ENCODE results near the gene COIL. TPM values are rescaled to one million over a fixed set of nuclear protein-coding genes. Genes with fewer than 3 reads are reported as not detected.

Gene COIL
- total and polyA plus RNA-seq, 9 of the 15 experiments (the other 6 are each of a cell fraction or from before 2014, with no cell fraction given) = 23.9 to 41.3 (median 28.7) TPM

DNA sequence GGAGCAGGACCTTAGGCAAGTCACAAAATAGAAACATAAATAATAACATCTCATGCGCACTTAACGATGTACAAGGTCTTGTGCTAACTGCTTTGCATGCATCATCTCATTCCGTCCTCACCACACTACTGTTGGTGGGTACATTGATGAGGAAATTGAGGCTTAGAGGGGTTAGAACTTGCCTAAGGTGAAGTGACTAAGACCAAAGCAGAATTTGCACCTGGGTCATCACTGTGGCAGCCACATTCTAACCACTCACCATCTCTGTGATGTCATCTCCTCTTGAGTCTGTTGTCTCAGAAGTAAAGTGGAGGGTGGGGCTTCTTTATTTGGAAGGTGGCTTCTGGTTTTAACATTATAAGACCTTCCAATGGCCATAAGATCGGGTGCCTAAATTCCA is 26.6 kb downstream of the COIL start:
- peaks cover 40% of the 10 kb centered on the region for H3K36me3 ChIP-seq (ENCODE audit: control insufficient read depth, insufficient read depth, low read length)
- no peak for FAIRE-seq
- intact Hi-C loops (cut with micrococcal nuclease) (loop anchor here (10.0 kb wide), 1 partner anchor 439 kb away; no protein-coding TSS in a partner anchor), in situ Hi-C loops (cut with MboI) (no loop called here)
- H3K9ac ChIP-seq (ENCODE audit: insufficient read depth in 1 of 2, low read depth in 2 of 2, low read length in 2 of 2) = no peak overlapping the region
- no peak overlapping the region for H2AFZ ChIP-seq (ENCODE audit: low read depth, low read length)
- CTCF ChIA-PET (ENCODE audit: low intra/inter-chr PET ratio) = no interaction called here
- BruUV-seq (replicated peaks) = no TSS peak
- H3K9me3 ChIP-seq (replicated peaks; ENCODE audit: control insufficient read depth, insufficient read depth, low read depth, low read length) = no peaks in the 10 kb centered on the region
- 91% methylated on average over 4 of the region's 4 CpGs for WGBS (ENCODE audit: insufficient coverage, low coverage, missing lambda C conversion rate)
- H3K27ac ChIP-seq (ENCODE audit: extremely low read depth, low read depth, low read length) = no peak overlapping the region
- H3K9me1 ChIP-seq (ENCODE audit: control insufficient read depth, insufficient read depth, low read length) = no peaks in the 10 kb centered on the region
- no peak overlapping the region for H3K4me2 ChIP-seq (ENCODE audit: insufficient read depth, low read length)
- H3K4me3 ChIP-seq = no peak overlapping the region
- peaks cover 8% of the 10 kb centered on the region in 2 experiments; a peak in 3 of 5 replicates for H3K4me1 ChIP-seq (replicated peaks in 1 of 2; ENCODE audit: control insufficient read depth in 2 of 2, insufficient read depth in 2 of 2, low read length in 2 of 2)
- POLR2A ChIA-PET = no interaction called here
- TF ChIP-seq, protein P1, sequence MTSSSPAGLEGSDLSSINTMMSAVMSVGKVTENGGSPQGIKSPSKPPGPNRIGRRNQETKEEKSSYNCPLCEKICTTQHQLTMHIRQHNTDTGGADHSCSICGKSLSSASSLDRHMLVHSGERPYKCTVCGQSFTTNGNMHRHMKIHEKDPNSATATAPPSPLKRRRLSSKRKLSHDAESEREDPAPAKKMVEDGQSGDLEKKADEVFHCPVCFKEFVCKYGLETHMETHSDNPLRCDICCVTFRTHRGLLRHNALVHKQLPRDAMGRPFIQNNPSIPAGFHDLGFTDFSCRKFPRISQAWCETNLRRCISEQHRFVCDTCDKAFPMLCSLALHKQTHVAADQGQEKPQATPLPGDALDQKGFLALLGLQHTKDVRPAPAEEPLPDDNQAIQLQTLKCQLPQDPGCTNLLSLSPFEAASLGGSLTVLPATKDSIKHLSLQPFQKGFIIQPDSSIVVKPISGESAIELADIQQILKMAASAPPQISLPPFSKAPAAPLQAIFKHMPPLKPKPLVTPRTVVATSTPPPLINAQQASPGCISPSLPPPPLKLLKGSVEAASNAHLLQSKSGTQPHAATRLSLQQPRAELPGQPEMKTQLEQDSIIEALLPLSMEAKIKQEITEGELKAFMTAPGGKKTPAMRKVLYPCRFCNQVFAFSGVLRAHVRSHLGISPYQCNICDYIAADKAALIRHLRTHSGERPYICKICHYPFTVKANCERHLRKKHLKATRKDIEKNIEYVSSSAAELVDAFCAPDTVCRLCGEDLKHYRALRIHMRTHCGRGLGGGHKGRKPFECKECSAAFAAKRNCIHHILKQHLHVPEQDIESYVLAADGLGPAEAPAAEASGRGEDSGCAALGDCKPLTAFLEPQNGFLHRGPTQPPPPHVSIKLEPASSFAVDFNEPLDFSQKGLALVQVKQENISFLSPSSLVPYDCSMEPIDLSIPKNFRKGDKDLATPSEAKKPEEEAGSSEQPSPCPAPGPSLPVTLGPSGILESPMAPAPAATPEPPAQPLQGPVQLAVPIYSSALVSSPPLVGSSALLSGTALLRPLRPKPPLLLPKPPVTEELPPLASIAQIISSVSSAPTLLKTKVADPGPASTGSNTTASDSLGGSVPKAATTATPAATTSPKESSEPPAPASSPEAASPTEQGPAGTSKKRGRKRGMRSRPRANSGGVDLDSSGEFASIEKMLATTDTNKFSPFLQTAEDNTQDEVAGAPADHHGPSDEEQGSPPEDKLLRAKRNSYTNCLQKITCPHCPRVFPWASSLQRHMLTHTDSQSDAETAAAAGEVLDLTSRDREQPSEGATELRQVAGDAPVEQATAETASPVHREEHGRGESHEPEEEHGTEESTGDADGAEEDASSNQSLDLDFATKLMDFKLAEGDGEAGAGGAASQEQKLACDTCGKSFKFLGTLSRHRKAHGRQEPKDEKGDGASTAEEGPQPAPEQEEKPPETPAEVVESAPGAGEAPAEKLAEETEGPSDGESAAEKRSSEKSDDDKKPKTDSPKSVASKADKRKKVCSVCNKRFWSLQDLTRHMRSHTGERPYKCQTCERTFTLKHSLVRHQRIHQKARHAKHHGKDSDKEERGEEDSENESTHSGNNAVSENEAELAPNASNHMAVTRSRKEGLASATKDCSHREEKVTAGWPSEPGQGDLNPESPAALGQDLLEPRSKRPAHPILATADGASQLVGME (CRISPR knock-in tag; IDR thresholded peaks at IDR 0.05) = no peak
- TF ChIP-seq, protein P2, sequence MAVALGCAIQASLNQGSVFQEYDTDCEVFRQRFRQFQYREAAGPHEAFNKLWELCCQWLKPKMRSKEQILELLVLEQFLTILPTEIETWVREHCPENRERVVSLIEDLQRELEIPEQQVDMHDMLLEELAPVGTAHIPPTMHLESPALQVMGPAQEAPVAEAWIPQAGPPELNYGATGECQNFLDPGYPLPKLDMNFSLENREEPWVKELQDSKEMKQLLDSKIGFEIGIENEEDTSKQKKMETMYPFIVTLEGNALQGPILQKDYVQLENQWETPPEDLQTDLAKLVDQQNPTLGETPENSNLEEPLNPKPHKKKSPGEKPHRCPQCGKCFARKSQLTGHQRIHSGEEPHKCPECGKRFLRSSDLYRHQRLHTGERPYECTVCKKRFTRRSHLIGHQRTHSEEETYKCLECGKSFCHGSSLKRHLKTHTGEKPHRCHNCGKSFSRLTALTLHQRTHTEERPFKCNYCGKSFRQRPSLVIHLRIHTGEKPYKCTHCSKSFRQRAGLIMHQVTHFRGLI (CRISPR knock-in tag; IDR thresholded peaks at IDR 0.05) = no peak
- no peak for TF ChIP-seq NCOA2 (IDR thresholded peaks at IDR 0.05; ENCODE audit: partially characterized antibody in 2 of 2)
- no peak for TF ChIP-seq ZC3H4 (CRISPR knock-in tag; IDR thresholded peaks at IDR 0.05; ENCODE audit: borderline replicate concordance)
- no peak for TF ChIP-seq LCOR (CRISPR knock-in tag; IDR thresholded peaks at IDR 0.05)
- TF ChIP-seq MTF1 (CRISPR knock-in tag; IDR thresholded peaks at IDR 0.05; ENCODE audit: borderline replicate concordance) = no peak
- no peak for TF ChIP-seq SRSF1 (IDR thresholded peaks at IDR 0.05; ENCODE audit: low read depth, low read length)
- no peak for TF ChIP-seq GTF2F1 (IDR thresholded peaks at IDR 0.05; ENCODE audit: low read depth, low read length)
- TF ChIP-seq, protein P3, sequence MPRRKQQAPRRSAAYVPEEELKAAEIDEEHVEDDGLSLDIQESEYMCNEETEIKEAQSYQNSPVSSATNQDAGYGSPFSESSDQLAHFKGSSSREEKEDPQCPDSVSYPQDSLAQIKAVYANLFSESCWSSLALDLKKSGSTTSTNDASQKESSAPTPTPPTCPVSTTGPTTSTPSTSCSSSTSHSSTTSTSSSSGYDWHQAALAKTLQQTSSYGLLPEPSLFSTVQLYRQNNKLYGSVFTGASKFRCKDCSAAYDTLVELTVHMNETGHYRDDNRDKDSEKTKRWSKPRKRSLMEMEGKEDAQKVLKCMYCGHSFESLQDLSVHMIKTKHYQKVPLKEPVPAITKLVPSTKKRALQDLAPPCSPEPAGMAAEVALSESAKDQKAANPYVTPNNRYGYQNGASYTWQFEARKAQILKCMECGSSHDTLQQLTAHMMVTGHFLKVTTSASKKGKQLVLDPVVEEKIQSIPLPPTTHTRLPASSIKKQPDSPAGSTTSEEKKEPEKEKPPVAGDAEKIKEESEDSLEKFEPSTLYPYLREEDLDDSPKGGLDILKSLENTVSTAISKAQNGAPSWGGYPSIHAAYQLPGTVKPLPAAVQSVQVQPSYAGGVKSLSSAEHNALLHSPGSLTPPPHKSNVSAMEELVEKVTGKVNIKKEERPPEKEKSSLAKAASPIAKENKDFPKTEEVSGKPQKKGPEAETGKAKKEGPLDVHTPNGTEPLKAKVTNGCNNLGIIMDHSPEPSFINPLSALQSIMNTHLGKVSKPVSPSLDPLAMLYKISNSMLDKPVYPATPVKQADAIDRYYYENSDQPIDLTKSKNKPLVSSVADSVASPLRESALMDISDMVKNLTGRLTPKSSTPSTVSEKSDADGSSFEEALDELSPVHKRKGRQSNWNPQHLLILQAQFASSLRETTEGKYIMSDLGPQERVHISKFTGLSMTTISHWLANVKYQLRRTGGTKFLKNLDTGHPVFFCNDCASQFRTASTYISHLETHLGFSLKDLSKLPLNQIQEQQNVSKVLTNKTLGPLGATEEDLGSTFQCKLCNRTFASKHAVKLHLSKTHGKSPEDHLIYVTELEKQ (CRISPR knock-in tag; IDR thresholded peaks at IDR 0.05) = no peak
- ATAC-seq = no peak
- no peaks in the 10 kb centered on the region for H4K20me1 ChIP-seq (replicated peaks; ENCODE audit: control insufficient read depth, insufficient read depth, low read length)
- no peaks in the 10 kb centered on the region for H3K27me3 ChIP-seq (ENCODE audit: control insufficient read depth in 2 of 2, insufficient read depth in 2 of 2, low read length in 2 of 2)
- H3K79me2 ChIP-seq (ENCODE audit: control insufficient read depth, insufficient read depth, low read length) = no peaks in the 10 kb centered on the region
- no peak for DNase-seq (ENCODE audit: extremely low read depth in 1 of 4, low spot score in 3 of 4)
